Stimulated activated CD4-positive, alpha-beta T cell treated with anti-CD3 and anti-CD28 coated beads, Interleukin-2, amount 100 ng/mL, for 24 hours (primary cell): Measurements from ENCODE around the gene SIX5.

Experiments
- DNase-seq, 2 donors: peaks; one replicate each; pipeline ENCODE4 v3.0.0-alpha.2; 2020

Gene SIX5

DNA sequence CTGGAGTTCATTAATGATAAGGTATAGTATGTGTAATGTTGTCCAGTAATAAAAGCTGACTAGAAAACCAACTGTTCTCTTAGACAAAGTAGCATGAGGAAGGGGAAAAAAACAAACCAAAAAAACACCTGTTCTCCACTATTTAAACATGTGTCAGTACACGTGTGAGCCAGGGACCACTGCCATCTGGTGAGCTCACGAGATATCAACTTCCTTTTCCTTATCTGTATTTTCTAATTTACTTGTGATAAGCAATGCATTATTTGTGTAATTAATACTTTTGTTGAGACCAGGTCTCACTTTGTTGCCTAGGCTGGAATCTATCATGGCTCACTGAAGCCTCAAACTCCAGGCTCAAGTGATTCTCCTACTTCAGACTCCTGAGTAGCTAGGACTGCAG, 4.3 kb upstream of the SIX5 start:
- DNase-seq: no peak

DNA sequence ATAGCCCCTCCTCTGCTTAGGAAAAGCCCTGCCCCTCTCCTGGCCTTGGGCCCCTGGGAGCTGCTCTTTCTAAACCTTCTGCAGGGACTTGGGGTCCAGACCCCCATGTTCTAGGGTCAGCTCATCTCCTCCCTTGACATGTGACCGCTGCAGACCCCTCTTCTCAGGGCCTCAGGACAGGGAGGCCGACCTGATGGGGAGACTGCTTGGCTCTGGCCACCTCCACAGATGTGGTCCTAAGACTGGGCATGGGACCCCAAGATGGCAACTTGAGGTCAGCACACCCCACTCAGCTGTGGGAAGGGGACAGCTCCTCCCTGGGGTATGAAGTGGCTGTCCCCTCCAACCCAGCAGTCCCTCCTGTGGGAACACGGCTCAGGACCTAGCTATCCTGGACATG, 3.9 kb upstream of the SIX5 start:
- no peak for DNase-seq

DNA sequence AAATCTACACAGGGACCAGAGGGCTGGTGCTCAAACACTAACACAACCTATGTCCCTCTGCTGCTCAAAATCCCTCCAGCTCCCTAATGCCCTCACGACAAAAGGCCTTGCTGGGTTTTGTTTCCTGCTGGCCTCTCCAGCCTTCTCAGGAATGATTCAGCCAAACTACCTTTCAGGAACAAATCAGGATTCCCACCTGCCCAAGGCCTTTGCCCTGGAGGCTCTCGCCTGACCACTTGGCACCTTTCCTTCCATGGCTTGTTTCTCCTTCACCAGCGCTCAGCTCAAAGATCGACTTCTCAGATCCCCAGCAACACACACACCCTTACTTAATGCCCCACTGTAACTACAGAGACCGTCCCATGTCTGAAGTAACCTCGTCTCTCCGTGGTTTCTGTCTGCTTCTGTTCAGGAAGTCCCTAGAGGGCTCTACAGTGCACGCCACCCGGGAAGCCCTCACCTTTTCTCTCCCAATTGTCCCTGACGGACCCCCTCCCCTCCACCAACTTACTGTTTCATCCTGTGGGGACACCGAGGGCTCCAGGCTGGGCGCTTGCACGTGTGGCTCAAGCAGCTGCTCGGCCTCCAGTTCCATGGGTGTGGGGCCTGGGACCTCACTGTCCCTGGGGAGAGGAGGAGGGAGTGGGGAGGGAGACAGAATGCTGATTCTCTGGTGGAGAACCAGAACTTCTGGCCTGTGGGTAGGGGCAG, 3.2 kb upstream of the SIX5 start:
- no peak for DNase-seq

DNA sequence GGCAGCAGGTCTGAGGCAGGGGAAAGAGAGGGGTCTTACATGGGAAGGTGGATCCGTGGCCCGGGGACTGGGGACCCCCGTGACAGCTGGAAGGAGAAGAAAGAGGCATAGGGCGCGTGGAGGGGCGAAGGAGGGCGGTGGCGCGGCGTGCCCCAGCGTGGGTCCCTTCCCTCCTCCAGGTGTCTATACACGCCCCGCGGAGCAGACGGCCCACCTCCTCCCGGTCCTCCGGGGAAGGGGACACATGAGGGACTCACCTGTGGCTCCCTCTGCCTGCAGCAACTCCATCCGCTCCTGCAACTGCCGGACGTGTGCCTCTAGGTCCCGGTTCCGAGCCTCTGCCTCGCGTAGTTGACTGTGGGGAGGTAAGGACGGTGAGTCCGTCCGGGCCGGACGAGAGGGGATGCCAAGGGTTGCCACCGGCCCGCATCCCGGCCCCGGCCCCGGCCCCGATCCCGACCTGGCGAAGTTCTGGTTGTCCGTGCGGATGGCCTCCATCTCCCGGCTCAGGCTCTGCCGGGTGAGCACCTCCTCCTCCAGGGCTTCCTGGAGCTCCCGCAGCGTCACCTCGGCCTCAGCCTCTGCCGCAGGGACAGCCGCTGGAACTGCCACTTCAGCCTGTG, 2.4 kb upstream of the SIX5 start:
- no peak for DNase-seq

DNA sequence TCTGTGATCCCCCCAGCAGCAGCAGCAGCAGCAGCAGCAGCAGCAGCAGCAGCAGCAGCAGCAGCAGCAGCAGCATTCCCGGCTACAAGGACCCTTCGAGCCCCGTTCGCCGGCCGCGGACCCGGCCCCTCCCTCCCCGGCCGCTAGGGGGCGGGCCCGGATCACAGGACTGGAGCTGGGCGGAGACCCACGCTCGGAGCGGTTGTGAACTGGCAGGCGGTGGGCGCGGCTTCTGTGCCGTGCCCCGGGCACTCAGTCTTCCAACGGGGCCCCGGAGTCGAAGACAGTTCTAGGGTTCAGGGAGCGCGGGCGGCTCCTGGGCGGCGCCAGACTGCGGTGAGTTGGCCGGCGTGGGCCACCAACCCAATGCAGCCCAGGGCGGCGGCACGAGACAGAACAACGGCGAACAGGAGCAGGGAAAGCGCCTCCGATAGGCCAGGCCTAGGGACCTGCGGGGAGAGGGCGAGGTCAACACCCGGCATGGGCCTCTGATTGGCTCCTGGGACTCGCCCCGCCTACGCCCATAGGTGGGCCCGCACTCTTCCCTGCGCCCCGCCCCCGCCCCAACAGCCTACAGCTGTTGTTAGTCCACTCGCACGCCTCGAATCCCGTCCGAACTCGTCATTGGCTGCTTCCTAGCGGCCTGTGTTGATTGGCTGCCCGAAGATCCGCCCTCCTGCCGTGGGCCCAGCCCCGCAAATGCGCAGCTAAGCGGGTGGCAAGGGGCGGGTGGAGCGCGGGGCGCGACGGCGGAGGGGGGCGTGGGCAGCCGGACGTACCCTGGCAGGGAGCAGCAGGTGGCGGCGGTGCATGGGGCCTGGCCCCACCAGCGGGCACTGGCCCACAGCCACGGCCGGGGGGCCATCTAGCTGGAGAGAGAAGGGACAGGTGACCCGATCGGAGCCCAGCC, 1.4 kb upstream of the SIX5 start:
- DNase-seq: peak; percentile 90 to 91

GRCh38 chr19:45769821-45770191, 754 bp upstream of the SIX5 start:
- peak; percentile 48 to 59 for DNase-seq

GRCh38 chr19:45768655-45768983, 433 bp downstream of the SIX5 start:
- peak in 1 of 2 donors; percentile 50 for DNase-seq

- DNase-seq: peak in 1 of 2 donors; percentile 54
Measured at GRCh38 chr19:45767881-45768654, 984 bp downstream of the SIX5 start.

GRCh38 chr19:45767410-45767880, 1.6 kb downstream of the SIX5 start:
- no peak for DNase-seq

DNA sequence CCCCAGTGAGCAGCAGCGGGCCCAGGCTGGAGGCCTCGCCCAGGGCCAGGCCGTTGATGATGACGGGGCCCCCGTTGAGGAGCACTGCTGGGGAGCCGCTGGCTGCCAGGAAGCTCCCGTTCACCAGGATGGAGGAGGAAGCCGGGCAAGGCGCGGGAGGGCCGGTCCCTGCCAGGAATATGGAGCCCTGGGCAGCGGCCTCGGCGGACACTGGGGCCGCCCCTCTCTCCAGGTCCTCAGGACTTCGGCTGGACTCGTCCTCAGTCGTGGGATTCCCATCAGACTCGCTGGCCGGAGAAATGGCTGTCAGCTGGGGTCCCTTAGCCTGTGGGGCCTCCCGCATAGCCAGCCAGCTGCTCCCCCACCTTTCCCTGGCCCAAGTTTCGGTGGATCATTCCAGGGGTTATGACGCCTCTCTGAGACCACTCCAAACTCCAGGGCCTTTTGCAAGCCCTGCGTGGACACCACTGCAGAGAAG, 2.1 kb downstream of the SIX5 start:
- no peak for DNase-seq

DNA sequence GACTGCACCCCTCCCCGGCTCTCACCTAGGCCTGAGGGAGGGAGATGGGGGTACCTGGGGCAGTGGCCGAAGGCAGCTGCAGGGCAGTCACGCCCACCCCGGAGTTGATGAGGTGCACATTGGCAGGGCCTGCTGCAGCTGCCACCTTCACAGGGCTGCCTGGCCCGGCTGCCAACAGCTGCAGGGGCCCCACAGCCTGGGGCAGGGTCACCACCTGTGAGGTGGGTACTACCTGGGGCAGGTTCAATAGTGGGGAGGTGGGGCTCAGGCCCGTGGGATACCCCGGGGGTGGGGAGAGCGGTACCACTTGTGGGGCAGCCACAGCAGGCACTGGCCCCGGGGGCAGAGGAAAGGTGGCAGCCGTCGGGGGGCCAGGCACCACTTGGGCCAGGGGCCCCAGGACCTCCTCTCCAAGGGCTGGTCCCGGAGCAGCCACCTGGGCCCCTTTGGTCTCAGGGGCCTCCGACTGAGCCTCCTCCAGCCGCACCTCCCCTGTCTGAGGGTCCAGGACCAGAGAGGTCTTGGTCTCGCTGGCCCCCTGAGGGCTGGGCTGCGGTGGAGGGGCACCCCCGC, 2.7 kb downstream of the SIX5 start:
- DNase-seq: no peak

- DNase-seq: no peak
Measured at GRCh38 chr19:45765702-45766295, 3.3 kb downstream of the SIX5 start.

GRCh38 chr19:45764945-45765701, 3.9 kb downstream of the SIX5 start:
- DNase-seq: no peak

DNA sequence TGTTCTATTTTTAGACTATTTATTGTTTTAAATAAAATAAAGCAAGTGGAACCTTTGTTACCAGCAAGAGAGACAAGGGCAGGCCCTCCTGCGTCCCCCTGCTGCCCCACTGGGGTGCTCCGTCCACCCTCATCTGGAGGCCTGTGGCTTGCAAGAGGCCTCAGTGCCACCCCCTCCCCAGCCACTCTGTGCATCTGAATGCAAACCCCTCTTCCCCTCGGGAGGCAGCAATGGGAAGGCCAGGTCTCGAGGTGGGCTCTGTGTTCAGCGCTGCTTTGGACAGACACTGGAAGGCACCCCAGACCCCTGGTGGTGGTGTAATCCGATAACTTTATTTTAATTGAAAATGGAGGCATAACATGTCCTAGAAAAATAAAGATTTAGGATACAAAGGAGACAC, 4.6 kb downstream of the SIX5 start:
- DNase-seq: no peak

DNA sequence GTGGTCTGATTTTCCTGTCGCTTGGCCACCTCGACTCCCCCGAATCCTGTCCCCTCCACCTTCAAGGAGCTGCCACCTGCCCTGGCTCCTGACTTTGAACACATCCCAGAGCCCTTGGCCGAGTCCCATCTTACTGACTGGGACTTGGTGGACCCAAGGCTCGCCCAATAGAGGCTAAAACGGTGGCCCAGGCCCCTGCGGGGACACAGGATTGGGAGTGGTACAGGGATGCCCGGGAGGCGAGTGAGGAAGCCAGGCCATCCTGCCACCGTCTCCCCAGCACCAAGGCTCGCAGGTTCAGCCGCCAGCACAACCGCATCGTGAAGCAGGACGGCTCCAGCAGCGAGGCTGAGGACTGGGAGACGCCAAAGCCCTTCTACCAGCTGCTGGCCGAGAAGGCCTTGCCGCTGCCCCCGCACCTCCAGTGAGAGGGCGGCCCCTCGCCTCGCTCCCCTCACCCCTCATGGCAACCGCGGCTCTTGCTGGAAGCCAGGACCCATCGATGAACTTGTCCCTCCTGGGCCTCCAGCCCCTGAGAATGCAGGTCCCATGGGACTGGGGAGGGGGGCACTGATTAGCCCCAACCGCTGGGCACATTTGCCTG, 5.3 kb downstream of the SIX5 start:
- no peak for DNase-seq

DNA sequence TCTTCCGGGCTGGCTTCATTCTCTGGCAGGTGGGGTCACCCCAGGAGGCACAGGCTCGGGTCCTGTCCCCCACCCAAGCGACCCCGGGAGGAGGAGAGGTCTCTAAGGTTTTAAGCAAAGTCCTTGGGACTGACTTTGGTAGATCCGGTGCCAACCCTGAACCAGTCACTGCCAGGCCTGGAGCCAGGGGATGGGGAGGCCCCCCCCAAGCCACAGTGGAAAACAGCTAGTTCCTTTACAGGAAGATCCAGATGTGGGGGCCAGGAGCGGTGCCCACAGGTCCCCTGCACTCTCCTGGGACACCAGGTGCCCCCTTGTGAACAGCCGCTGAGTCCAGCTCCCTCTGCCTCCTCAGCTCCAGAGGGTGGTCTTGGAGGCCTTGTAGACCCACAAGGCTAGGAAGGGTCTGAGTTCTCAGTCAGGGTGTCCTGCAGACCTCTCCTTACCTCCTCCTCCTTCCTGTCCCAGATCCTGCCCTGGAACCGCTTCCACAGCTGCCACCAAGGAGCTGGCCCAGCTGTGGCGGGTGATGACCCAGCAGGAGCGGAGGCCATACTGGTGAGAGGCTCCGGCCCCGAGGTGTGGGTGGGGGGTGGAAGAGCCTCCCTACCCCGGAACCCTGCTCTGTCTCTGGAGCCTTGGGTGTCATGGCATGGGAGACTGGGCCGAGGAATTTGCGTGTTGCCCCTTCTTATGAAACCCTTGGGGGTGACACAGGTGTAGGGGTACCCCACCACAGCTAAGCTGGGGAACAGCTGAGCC, 6.0 kb downstream of the SIX5 start:
- DNase-seq: no peak

DNA sequence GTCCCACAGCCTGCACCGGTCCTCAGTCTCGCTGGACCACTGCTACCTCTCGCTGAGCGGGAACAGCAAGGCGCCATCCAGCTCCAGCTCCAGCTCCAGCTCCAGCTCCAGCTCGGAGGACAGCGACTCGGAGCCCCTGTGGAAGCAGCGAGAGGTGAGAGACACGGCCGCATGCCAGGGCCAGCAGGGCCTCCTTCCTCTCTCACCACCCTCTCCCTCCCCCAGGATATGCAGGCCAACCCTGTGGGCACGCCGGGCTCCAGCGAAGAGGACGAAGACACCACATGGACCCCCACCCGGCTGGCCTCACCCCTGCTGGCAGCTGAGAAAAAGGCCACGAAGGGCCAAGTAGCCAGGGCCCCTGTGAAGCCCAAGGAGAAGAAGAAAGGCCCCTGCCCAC, 7.3 kb downstream of the SIX5 start:
- DNase-seq: no peak

DNA sequence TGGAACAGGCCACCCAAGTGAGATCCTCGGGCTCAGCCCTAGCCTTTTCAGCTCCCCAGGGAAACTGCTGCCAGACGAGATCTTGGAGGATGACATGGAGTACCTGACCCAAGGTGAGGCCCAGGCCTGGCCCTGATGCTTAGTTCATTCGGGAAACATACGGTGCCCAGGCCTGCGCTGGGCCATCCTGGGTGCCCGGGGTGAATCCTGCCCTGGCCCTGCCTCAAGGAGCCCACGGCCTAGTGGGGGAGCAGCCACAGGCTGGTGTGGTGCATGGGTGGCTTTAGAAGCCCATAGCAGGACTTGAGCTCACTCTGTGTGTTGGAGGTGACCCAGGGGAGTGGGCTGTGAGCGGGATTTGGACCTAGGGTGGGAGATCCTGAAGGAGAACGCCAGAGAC, 10.1 kb downstream of the SIX5 start:
- DNase-seq: no peak

DNA sequence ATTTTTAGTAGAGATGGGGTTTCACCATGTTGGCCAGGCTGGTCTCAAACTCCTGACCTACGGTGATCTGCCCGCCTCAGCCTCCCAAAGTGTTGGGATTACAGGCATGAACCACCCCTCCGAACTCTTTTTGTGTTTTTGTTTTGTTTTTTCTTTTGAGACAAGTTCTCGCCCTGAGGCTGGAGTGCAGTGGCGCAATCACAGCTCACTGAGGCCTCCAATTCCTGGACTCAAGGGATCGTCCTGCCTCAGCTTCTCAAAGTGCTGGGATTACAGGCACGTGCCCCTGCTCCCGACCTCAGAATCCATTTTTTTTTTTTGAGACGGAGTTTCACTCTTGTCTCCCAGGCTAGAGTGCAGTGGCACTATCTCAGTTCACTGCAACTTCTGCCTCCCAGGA, 11.4 kb downstream of the SIX5 start:
- DNase-seq: no peak

DNA sequence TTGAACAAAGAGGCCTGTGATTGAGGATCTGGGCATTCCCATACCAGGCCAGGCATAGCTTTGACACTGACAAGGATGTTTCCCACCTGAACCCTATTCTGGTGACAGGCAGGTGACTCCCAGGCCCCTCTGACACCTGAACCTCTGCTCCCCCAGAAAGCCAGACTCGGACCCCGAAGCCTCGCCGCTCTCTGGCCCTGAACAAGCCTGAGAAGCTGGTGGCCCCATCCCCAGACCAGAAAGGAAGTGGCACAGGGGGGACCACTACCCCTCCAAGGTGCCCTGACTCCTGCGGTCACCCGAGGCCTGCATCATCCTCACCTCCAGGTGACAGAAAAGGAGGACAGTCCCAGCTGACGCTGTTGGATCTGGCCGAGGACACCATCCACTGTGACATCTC, 14.7 kb downstream of the SIX5 start:
- DNase-seq: no peak
